ENCODE results near the gene SLC17A9. TPM values are rescaled to one million over a fixed set of nuclear protein-coding genes. Genes with fewer than 3 reads are reported as not detected.

SLC17A9 gene
- total RNA-seq, 1 experiment from 2014 or later, result not detected

GRCh38 chr20:62918831-62919230, 33.7 kb upstream of the SLC17A9 start:
- no peak overlapping the region for H2AFZ ChIP-seq (ENCODE audit: low read length)
- no peaks in the 10 kb centered on the region; the same call in 1 of the 2 replicates for H3K36me3 ChIP-seq (ENCODE audit: low read depth, low read length)
- peaks cover 14% of the 10 kb centered on the region for H3K4me1 ChIP-seq (ENCODE audit: insufficient read depth, low read length)
- no peak overlapping the region for H3K27ac ChIP-seq (ENCODE audit: low read length)
- H3K9ac ChIP-seq (ENCODE audit: low read length), result no peak overlapping the region
- no peaks in the 10 kb centered on the region for H3K27me3 ChIP-seq (ENCODE audit: low read length)
- BruUV-seq (replicated peaks), result no TSS peak
- no peak for ATAC-seq
- intact Hi-C loops (cut with micrococcal nuclease), result no loop called here
- H3K9me2 ChIP-seq (replicated peaks; ENCODE audit: low read length), result no peaks in the 10 kb centered on the region
- H3K4me2 ChIP-seq (ENCODE audit: low read length), result no peak overlapping the region
- no peak for DNase-seq
- H3K4me3 ChIP-seq (ENCODE audit: low read length), result no peak overlapping the region
- peaks cover 86% of the 10 kb centered on the region for H4K20me1 ChIP-seq (ENCODE audit: low read length)
- ChIA-PET CTCF (no interaction called here), POLR2A (ENCODE audit: unreplicated experiment) (interaction anchor here (0.8 kb wide), 1 partner anchor 1337 kb away, joined by 7 read pairs; no protein-coding TSS in a partner anchor)
- H3K79me2 ChIP-seq (ENCODE audit: low read length), result peaks cover 100% of the 10 kb centered on the region
- TF ChIP-seq CTCF (conservative IDR thresholded peaks at IDR 0.05; ENCODE audit: low read depth, low read length), result no peak
- TF ChIP-seq EZH2phosphoT487 (IDR thresholded peaks at IDR 0.05; ENCODE audit: borderline replicate concordance, low read length), result no peak
- no peak for TF ChIP-seq EZH2 (IDR thresholded peaks at IDR 0.05; ENCODE audit: low read length, unreplicated experiment)
- no peaks in the 10 kb centered on the region for H3F3A ChIP-seq (ENCODE audit: low read length, unreplicated experiment)
- no peaks in the 10 kb centered on the region for H3K9me3 ChIP-seq (ENCODE audit: low read length)

- ATAC-seq, result no peak
- Histone ChIP-seq H3K27ac (ENCODE audit: low read length) (no peak overlapping the region), H3K4me2 (ENCODE audit: low read length) (no peak overlapping the region), H2AFZ (ENCODE audit: low read length) (no peak overlapping the region), H3K9me3 (ENCODE audit: low read length) (no peaks in the 10 kb centered on the region), H3F3A (ENCODE audit: low read length, unreplicated experiment) (no peaks in the 10 kb centered on the region), H3K36me3 (ENCODE audit: low read depth, low read length) (no peaks in the 10 kb centered on the region), H3K79me2 (ENCODE audit: low read length) (peaks cover 100% of the 10 kb centered on the region), H3K9me2 (replicated peaks; ENCODE audit: low read length) (no peaks in the 10 kb centered on the region), H3K4me1 (ENCODE audit: insufficient read depth, low read length) (peaks cover 26% of the 10 kb centered on the region), H3K27me3 (ENCODE audit: low read length) (no peaks in the 10 kb centered on the region), H3K9ac (ENCODE audit: low read length) (no peak overlapping the region), H3K4me3 (ENCODE audit: low read length) (no peak overlapping the region), H4K20me1 (ENCODE audit: low read length) (peaks cover 87% of the 10 kb centered on the region)
- no TSS peak for BruUV-seq (replicated peaks)
- no peak for TF ChIP-seq EZH2 (IDR thresholded peaks at IDR 0.05; ENCODE audit: low read length, unreplicated experiment)
- DNase-seq, result no peak
- ChIA-PET CTCF (no interaction called here), POLR2A (ENCODE audit: unreplicated experiment) (no interaction called here)
- intact Hi-C loops (cut with micrococcal nuclease), result loop anchor here (10.0 kb wide), 1 partner anchor 95 kb away; no protein-coding TSS in a partner anchor
Measured at GRCh38 chr20:62920039-62920645, 32.4 kb upstream of the SLC17A9 start.

GRCh38 chr20:62921119-62921687, 31.3 kb upstream of the SLC17A9 start:
- ChIA-PET POLR2A (ENCODE audit: unreplicated experiment) (no interaction called here), CTCF (no interaction called here)
- Histone ChIP-seq H3K36me3 (ENCODE audit: low read depth, low read length) (no peaks in the 10 kb centered on the region), H4K20me1 (ENCODE audit: low read length) (peaks cover 84% of the 10 kb centered on the region), H3F3A (ENCODE audit: low read length, unreplicated experiment) (no peaks in the 10 kb centered on the region), H3K4me3 (ENCODE audit: low read length) (no peak overlapping the region), H3K9ac (ENCODE audit: low read length) (no peak overlapping the region), H3K27me3 (ENCODE audit: low read length) (no peaks in the 10 kb centered on the region), H3K4me1 (ENCODE audit: insufficient read depth, low read length) (peaks cover 26% of the 10 kb centered on the region), H3K4me2 (ENCODE audit: low read length) (no peak overlapping the region), H3K9me3 (ENCODE audit: low read length) (no peaks in the 10 kb centered on the region), H2AFZ (ENCODE audit: low read length) (no peak overlapping the region), H3K79me2 (ENCODE audit: low read length) (peaks cover 99% of the 10 kb centered on the region), H3K27ac (ENCODE audit: low read length) (no peak overlapping the region), H3K9me2 (replicated peaks; ENCODE audit: low read length) (no peaks in the 10 kb centered on the region)
- ATAC-seq, result peak; percentile 26; the same call in 1 of the 2 replicates
- intact Hi-C loops (cut with micrococcal nuclease), result loop anchor here (10.0 kb wide), 1 partner anchor 96 kb away; no protein-coding TSS in a partner anchor
- DNase-seq, result peak; percentile 63
- no peak for TF ChIP-seq EZH2 (IDR thresholded peaks at IDR 0.05; ENCODE audit: low read length, unreplicated experiment)
- no peak for TF ChIP-seq EZH2phosphoT487 (IDR thresholded peaks at IDR 0.05; ENCODE audit: borderline replicate concordance, low read length)
- peak; percentile 64 for TF ChIP-seq CTCF (conservative IDR thresholded peaks at IDR 0.05; ENCODE audit: low read depth, low read length)
- BruUV-seq (replicated peaks), result no TSS peak
